Left ventricle myocardium superior (tissue), 1 donor: ENCODE results near the gene MAPK8. TPM values are rescaled to one million over a fixed set of nuclear protein-coding genes. Genes with fewer than 3 reads are reported as not detected.
"Not testable (repeated sequence)": the region's sequence is repeated elsewhere in the genome, so short reads cannot be mapped to it uniquely, and the experiment has no call there.

Experiments used
- ATAC-seq: fragments of 200-7000 bp; cut with Tn5 transposase; one replicate; pipeline ENCODE4 v1.9.1; 2020; ENCODE audit warnings: mild to moderate bottlenecking, moderate library complexity
- DNase-seq: peaks from one replicate; pipeline ENCODE4 v3.0.0-alpha.2; 2020
- intact Hi-C: fragments of 100-400 bp; cut with micrococcal nuclease; formaldehyde crosslinking; loops from one replicate; pipeline ENCODE4 v1.11.0; 2022
- total RNA-seq: library from RNA; stranded (reverse); fragmentation: NEBNext Ultra II Directional; extraction: Animal tissue kit (Norgen Biotek cat#: 25700); gene quantifications from one replicate; pipeline ENCODE4 v1.2.1, GENCODE V29; 2021
- donor health status: DM: no; HTN: yes; CAD: no; lungs with severe emphysema.

MAPK8 gene
- total RNA-seq, 1 donor from 2014 or later: 38.4 TPM

GRCh38 chr10:48330269-48330668 lies 23.8 kb downstream of the MAPK8 start:
- intact Hi-C loops: no loop called here
- DNase-seq: no peak
- no peak for ATAC-seq

GRCh38 chr10:48331436-48331835 lies 25.0 kb downstream of the MAPK8 start:
- ATAC-seq: no peak
- intact Hi-C loops: no loop called here
- no peak for DNase-seq

- intact Hi-C loops: no loop called here
- no peak for ATAC-seq
- DNase-seq: no peak
Measured at GRCh38 chr10:48332166-48332870, 25.8 kb downstream of the MAPK8 start.

- no peak for ATAC-seq
- intact Hi-C loops: no loop called here
- no peak for DNase-seq
Measured at GRCh38 chr10:48332871-48333216, 26.4 kb downstream of the MAPK8 start.

DNA sequence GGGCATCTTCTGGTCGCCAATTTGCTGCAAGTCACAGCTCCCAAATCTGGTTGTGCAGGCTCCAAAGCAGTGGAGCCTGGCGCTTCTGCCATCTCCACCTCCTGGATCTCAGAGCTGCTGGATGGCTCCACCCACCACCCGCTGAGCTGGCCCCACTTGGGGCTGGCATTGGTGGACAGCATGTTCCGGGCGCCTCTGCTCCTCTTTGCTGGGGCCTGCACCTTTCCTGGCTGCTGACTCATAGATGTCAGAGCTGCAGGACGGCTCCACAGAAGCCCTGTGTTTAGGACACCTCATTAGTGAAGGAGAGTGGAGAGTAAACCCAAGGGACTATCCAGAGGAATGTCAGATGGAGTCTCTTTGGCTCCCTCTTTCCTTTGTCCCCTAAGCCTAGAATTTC lies 27.4 kb downstream of the MAPK8 start:
- ATAC-seq: peak; percentile 96
- peak; percentile 68 for DNase-seq
- intact Hi-C loops: no loop called here

DNA sequence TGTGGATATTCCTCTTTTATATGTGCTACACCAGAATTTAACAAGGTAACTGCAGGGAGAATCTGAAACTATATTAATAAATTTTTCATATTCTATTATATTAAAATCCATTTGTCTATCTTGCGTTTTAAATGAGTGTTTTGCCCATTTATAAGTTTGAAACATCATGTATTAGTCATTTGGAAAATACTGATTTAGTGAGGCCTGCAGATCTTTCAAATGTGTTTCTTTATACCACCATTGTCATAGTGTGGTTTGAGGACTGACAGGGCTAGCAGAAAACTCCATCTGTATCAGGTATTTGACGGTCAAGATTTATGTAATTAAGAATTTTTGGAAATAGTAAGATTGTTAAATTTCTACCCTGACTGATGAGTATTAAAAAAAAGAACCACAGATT lies 29.3 kb downstream of the MAPK8 start:
- DNase-seq (no peak), ATAC-seq (no peak)
- intact Hi-C loops: no loop called here

DNA sequence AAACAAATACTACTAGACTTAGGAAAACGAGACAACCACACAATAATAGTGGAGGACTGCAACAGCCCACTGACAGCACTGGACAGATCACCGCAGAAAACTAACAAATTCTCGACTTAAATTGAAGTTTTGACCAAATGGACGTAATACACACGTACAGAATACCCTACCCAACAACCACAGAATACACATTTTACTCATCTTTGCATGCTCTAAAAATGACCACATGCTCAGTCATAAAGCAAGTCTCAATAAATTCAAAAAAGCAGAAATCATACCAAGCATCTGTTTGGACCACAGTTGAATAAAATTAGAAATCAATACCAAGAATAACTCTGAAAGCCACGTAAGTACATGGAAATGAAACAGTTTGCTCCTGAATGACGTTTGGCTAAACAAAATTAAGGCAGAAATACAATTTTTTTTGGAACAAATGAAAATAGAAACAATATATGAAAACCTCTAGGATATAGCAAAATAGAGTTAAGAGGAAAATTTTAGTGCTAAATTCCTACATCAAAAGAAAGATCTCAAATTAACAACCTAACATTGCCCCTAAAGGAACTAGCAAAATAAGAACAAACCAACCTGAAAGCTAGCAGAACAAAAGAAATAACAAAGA lies 30.6 kb downstream of the MAPK8 start:
- no peak for ATAC-seq
- DNase-seq: no peak
- intact Hi-C loops: no loop called here

- intact Hi-C loops: no loop called here
- ATAC-seq (peak; percentile 94), DNase-seq (no peak)
Measured at GRCh38 chr10:48340734-48341133, 34.3 kb downstream of the MAPK8 start.

DNA sequence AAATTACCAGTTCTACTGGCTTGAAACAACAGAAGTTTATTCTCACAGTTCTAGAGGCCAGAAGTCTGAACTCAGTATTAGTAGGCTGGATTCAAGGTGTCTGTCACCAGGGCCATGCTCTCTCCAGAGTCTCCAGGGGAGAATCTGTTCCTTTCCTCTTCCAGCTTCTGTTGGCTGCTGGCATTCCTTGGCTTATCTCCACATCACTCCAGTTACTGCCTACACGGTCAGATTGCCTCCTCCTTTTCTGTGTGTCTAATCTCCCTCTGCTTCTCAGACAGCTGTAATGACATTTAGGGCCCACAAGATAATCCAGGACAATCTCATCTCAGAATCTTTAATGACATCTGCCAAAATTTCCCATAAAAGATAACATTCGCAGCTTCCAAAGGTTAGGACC lies 36.6 kb downstream of the MAPK8 start:
- intact Hi-C loops: no loop called here
- DNase-seq: no peak
- ATAC-seq: no peak

DNA sequence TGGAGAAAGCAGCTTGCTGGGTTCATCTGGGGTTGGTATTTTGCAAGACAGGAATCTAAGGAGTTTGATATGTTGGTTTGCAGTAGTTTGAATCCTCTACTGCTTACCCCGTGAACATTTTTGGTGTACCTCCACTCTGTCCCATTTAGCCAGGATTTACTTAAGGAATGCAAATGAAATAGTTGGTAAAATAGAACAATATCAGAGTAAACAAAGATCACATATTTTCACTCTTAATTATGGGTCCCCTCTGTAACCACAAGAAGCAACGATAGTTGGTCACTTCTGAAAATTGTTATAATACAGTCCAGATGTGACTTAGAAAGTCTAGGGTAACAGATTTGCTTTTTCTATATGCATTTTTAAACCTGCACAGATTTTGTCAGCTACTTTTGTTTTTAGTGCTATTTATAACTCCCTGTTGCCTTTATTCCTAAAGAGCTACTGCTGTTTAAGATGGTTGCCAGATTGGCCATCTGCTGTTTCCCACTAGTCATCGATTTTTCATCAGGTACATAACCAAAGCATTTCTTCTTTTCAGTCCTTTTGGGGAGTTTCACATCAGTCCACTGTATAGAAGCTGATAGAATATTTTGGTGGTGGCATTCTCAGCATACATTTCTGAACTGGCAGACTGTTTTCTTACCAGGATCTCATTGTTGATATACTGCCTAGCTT lies 37.6 kb downstream of the MAPK8 start:
- DNase-seq: no peak
- ATAC-seq: no peak
- intact Hi-C loops: no loop called here

DNA sequence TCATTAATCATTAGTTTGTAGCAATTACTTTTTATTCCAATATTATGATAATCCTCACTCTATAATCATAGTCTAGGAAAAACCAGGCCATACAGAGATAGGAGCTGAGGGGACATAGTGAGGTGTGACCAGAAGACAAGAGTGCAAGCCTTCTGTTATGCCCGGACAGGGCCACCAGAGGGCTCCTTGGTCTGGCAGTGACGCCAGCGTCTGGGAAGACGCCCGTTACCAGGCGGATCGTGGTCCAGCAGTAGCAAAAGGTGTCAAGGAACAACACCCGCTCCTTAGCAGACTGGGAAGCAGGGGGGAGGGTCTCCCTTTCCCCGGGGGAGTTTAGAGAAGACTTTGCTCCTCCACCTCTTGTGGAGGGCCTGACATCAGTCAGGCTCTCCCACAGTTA lies 39.8 kb downstream of the MAPK8 start:
- ATAC-seq, intact Hi-C loops, DNase-seq: not testable (repeated sequence)

DNA sequence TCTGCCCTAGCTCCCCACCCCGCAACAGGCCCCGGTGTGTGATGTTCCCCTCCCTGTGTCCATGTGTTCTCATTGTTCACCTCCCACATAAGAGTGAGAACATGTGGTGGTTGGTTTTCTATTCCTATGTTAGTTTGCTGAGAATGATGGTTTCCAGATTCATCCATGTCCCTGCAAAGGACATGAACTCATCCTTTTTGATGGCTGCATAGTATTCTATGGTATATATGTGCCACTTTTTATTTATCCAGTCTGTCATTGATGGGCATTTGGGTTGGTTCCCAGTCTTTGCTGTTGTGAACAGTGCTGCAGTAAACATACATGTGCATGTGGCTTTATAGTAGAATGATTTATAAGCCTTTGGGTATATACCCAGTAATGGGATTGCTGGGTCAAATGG lies 41.1 kb downstream of the MAPK8 start:
- DNase-seq, ATAC-seq, intact Hi-C loops: not testable (repeated sequence)

DNA sequence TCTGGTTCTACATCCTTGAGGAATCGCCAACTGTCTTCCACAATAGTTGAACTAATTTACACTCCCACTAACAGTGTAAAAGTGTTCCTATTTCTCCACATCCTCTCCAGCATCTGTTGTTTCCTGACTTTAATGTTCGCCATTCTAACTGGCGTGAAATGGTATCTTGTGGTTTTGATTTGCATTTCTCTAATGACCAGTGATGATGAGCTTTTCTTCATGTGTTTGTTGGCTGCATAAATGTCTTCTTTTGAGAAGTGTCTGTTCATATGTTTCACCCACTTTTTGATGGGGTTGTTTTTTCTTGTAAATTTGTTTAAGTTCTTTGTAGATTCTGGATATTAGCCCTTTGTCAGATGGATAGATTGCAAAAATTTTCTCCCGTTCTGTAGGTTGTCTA lies 41.5 kb downstream of the MAPK8 start:
- DNase-seq, intact Hi-C loops, ATAC-seq: not testable (repeated sequence)

DNA sequence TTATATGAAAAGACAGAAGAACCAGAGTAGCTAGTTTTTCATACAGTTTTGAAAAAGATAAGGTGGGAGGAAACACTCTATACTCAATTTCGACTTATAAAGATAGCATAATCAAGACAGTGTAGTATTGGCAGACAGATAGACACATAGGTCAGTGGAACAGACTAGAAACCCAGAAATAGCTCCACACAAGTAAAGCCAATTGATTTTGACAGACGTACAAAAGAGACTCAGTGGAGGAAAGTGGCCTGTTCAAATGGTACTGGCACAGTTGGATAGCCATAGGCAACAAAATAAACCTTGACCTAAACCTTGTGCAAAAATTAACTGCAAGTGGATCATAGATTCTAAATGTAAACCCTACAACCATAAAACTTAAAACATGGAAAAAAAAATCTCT lies 46.8 kb downstream of the MAPK8 start:
- no peak for DNase-seq

DNA sequence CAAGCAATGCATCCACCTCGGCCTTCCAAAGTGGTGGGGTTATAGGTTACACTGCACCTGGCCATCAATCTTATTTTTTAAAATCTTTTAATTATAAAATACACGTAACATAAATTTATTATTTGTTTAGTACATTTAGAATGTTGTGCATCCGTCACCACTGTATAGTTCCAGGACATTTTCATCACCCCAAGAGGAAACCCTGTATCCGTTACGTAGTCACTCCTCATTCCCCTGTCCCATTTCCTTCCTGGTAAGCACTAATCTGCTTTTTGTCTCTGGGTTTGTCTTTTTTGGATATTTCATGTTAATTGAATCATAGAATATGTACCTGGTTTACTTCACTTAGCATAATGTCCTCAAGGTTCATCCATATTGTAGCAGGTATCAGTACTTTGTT lies 51.2 kb downstream of the MAPK8 start:
- intact Hi-C loops: no loop called here
- ATAC-seq (no peak), DNase-seq (no peak)

More for the DNA sequence above, 46.8 kb downstream of the MAPK8 start:
- intact Hi-C loops: no loop called here
- ATAC-seq: peak; percentile 77

DNA sequence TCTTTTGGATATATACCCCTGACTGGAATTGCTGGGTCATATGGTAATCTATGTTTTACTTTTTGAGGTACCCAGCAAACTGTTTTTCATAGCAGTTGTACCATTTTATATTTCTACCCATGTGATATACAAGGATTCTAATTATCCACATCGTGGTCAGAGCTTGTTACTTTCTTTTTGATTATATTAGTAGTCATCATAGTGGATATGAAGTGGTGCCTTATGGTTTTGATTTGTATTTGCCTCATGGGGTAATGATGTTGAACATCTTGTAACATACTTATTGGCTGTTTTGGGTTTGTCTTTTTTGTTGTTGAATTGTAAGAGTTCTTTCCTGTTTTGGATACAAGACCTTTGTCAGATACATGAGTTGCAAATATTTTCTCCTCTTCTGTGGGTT lies 51.7 kb downstream of the MAPK8 start:
- DNase-seq (no peak), ATAC-seq (no peak)
- intact Hi-C loops: no loop called here

GRCh38 chr10:48358838-48359237 lies 52.4 kb downstream of the MAPK8 start:
- intact Hi-C loops: no loop called here
- DNase-seq (no peak), ATAC-seq (no peak)

GRCh38 chr10:48361176-48361575 lies 54.7 kb downstream of the MAPK8 start:
- ATAC-seq: no peak
- intact Hi-C loops: loop anchor here (10.0 kb wide), 1 partner anchor 294 kb away; no protein-coding TSS in a partner anchor
- DNase-seq: no peak

DNA sequence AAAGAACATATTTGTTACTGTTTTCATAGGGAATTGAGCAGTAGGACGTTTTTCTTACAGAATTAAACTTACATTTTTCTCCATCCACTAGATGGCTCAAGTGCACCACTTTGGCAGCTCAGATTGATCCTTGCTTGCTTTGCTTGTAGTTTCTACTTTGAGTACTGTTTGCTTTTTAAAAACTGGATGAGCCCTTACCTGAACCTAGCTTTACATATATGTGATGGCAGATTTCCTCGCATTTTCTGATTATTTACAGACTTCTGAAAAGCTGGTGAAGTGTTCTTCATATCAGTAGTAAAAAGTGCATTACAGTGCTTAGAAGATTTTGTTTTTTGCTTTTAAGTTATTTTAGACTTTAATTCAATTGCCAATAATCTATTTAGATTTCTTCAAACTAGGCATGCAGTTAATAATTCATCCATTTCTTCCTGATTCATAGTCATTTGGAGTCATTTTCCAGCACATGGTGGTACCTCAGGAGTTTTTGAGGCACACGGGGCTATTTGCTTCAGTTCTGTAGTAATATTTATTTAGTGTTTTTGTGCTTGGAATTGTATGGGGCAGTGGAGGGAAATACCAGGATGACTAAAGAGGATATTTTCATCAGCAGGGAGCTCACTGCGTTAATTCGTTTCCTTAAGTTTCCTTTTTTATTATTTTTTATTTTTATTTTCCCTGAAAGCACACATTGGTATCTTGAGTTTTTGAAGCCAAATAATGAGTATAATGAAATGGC lies 57.3 kb downstream of the MAPK8 start:
- no peak for DNase-seq
- intact Hi-C loops: loop anchor here (10.0 kb wide), 1 partner anchor 291 kb away; no protein-coding TSS in a partner anchor
- ATAC-seq: peak; percentile 74
